Gastrocnemius medialis (tissue), 4 donors: ENCODE data around the gene IFIT1. TPM values are rescaled to one million over a fixed set of nuclear protein-coding genes. Genes with fewer than 3 reads are reported as not detected.

ENCODE experiments used
- ATAC-seq, 2 donors: fragments of 150-250 bp; one replicate each; pipeline ENCODE4 v1.9.1; 2016
- DNase-seq, 2 donors: peaks; one replicate each; pipeline ENCODE4 v3.0.0-alpha.2; 2019
- H3K27ac ChIP-seq, 4 donors: fragments of 200-600 bp; sonication (generic); 1 replicate in 1 of 4; 2 replicates in 3 of 4; pipeline ENCODE4 v1.5.1; 2016 to 2018; ENCODE audit warnings: mild to moderate bottlenecking in 2 of 4, moderate library complexity in 1 of 4
- H3K27me3 ChIP-seq, 3 donors: fragments of 200-600 bp; sonication (generic) in 2 of 3; 1 replicate in 1 of 3; 2 replicates in 2 of 3; pipeline versions ENCODE4 v1.5.1 to v1.6.0; 2016 to 2019; ENCODE audit warnings: mild to moderate bottlenecking in 1 of 3, moderate library complexity in 1 of 3
- H3K36me3 ChIP-seq, 2 donors: fragments of 200-600 bp; sonication (generic) in 1 of 2; one replicate each; pipeline ENCODE4 v1.5.1; 2017 to 2018
- H3K4me1 ChIP-seq, 2 donors: fragments of 200-600 bp; sonication (generic) in 1 of 2; one replicate each; pipeline ENCODE4 v1.5.1; 2016 to 2017; ENCODE audit warnings: mild to moderate bottlenecking in 2 of 2
- H3K4me3 ChIP-seq, 4 donors: fragments of 200-600 bp; sonication (generic) in 3 of 4; 1 replicate in 1 of 4; 2 replicates in 3 of 4; pipeline ENCODE4 v1.5.1; 2016 to 2019; ENCODE audit warnings: mild to moderate bottlenecking in 2 of 4
- H3K9me3 ChIP-seq, 3 donors: fragments of 200-600 bp; sonication (generic) in 2 of 3; 1 replicate in 1 of 3; 2 replicates in 2 of 3; pipeline ENCODE4 v1.5.1; 2016 to 2019
- POLR2A ChIP-seq, 2 donors: fragments of 450-650 bp; IDR thresholded peaks; one replicate each; pipeline ENCODE4 v1.6.1; 2017; ENCODE audit warnings: antibody characterized with exemption in 2 of 2, mild to moderate bottlenecking in 2 of 2, moderate library complexity in 2 of 2
- in situ Hi-C, 4 donors: fragments of 200-750 bp; cut with MboI; loops; one replicate each; pipeline versions ENCODE4 v1.15.0 to v1.8.0; 2017; ENCODE audit warnings: low sequenced_read_pairs in 4 of 4
- intact Hi-C: fragments of 100-400 bp; cut with DNase I; formaldehyde crosslinking; loops from one replicate; pipeline ENCODE4 v1.15.1; 2023; ENCODE audit warnings: low total_unique reads
- total RNA-seq, 4 donors: library from RNA; depleted of rRNA; stranded (reverse); fragments of >200 nt; gene quantifications; one replicate each; pipeline versions ENCODE4 v1.1.0 to v1.2.3, GENCODE V29; 2016
- TF ChIP-seq, protein P1 (sequence below), 5 experiments: fragments of 450-650 bp in 3 of 5; fragments of 200-600 bp in 2 of 5; sonication (generic) in 2 of 5; IDR thresholded peaks in 4 of 5; conservative IDR thresholded peaks in 1 of 5; 1 replicate in 4 of 5; 2 replicates in 1 of 5; pipeline ENCODE4 v1.5.1; 2016 to 2019; ENCODE audit warnings: antibody characterized with exemption in 5 of 5, mild to moderate bottlenecking in 3 of 5, moderate library complexity in 3 of 5

The IFIT1 gene
- total RNA-seq, 4 donors from 2014 or later = 1.8 to 8.9 (median 3.0) TPM

DNA sequence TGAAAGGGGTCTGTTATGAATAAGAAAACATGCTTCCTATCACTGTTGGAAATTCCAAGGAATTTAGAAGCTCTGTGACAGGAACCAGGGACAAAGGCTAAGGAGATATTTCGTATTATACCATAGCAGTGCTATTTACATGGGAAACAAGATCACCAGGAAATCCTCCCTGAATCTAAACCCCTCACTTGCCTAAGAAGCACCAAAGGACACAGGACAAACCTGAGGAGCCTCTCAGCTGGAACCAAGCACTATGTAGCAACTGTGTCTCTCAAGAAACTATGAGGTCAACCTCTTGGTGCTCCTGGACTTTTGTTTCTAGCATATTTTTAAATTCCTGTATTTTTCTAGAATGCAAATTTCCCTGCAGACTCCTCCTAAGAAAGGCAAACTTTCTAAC lies 35.3 kb upstream of the IFIT1 start:
- Histone ChIP-seq H3K27me3 (no peaks in the 10 kb centered on the region), H3K4me3 (no peak overlapping the region), H3K27ac (no peak overlapping the region), H3K9me3 (no peaks in the 10 kb centered on the region), H3K4me1 (peaks cover 0 to 4% of the 10 kb centered on the region in 2 donors), H3K36me3 (no peaks in the 10 kb centered on the region)
- ATAC-seq = no peak
- intact Hi-C loops (no loop called here), in situ Hi-C loops (no loop called here)
- DNase-seq = no peak
- TF ChIP-seq, protein P1, sequence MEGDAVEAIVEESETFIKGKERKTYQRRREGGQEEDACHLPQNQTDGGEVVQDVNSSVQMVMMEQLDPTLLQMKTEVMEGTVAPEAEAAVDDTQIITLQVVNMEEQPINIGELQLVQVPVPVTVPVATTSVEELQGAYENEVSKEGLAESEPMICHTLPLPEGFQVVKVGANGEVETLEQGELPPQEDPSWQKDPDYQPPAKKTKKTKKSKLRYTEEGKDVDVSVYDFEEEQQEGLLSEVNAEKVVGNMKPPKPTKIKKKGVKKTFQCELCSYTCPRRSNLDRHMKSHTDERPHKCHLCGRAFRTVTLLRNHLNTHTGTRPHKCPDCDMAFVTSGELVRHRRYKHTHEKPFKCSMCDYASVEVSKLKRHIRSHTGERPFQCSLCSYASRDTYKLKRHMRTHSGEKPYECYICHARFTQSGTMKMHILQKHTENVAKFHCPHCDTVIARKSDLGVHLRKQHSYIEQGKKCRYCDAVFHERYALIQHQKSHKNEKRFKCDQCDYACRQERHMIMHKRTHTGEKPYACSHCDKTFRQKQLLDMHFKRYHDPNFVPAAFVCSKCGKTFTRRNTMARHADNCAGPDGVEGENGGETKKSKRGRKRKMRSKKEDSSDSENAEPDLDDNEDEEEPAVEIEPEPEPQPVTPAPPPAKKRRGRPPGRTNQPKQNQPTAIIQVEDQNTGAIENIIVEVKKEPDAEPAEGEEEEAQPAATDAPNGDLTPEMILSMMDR (IDR thresholded peaks at IDR 0.05 in 4 of 5, conservative IDR thresholded peaks at IDR 0.05 in 1 of 5) = no peak
- TF ChIP-seq POLR2A (IDR thresholded peaks at IDR 0.05) = no peak

DNA sequence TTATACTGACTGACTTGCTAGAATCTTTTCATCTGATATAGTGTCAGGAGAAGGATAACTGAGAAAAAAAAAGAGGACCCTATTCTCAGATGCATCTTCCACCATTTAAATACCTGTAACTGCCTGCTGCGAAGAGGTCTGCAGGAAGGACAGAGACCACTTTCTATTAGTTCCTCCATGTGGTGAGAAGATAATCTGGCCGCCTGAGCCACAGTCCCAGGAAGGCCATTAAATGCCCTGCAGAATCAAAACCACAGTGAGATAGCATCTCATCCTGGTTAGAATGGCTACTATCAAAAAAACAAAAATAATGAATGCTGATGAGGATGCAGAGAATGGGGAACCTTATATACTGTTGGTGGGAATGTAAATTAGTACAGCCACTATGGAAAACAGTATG lies 34.4 kb upstream of the IFIT1 start:
- Histone ChIP-seq H3K27ac (no peak overlapping the region), H3K36me3 (no peaks in the 10 kb centered on the region), H3K4me1 (no peaks in the 10 kb centered on the region), H3K9me3 (no peaks in the 10 kb centered on the region), H3K27me3 (no peaks in the 10 kb centered on the region), H3K4me3 (no peak overlapping the region)
- DNase-seq = no peak
- ATAC-seq = no peak
- in situ Hi-C loops (no loop called here), intact Hi-C loops (no loop called here)
- TF ChIP-seq POLR2A (IDR thresholded peaks at IDR 0.05) = no peak
- TF ChIP-seq, protein P1 (IDR thresholded peaks at IDR 0.05 in 4 of 5, conservative IDR thresholded peaks at IDR 0.05 in 1 of 5) = no peak

DNA sequence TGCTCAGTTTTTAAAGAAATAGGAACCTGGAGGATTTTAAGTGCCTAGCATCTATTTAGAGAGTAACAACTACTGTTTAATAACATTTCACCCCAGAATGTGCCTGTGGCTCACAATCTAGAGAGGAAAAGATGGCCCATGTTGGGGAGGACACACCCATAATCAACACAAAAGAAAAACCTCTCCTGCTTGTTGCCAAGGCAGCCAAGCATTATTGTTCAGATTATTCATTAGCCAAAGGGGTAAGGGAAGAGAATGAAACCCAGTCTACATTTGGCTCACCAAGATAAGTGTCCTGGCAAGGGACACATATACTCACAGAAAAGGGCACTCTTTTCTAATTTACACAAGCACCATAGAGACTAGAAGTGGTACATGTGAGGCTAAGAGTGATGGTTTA lies 32.3 kb upstream of the IFIT1 start:
- intact Hi-C loops (no loop called here), in situ Hi-C loops (no loop called here)
- no peak for DNase-seq
- H3K27me3 ChIP-seq = no peaks in the 10 kb centered on the region
- H3K36me3 ChIP-seq = no peaks in the 10 kb centered on the region
- no peak overlapping the region for H3K4me3 ChIP-seq
- H3K9me3 ChIP-seq = no peaks in the 10 kb centered on the region
- H3K4me1 ChIP-seq = peaks cover 0 to 5% of the 10 kb centered on the region in 2 donors
- no peak for TF ChIP-seq POLR2A (IDR thresholded peaks at IDR 0.05)
- TF ChIP-seq, protein P1 (IDR thresholded peaks at IDR 0.05 in 4 of 5, conservative IDR thresholded peaks at IDR 0.05 in 1 of 5) = no peak
- H3K27ac ChIP-seq = no peak overlapping the region
- ATAC-seq = no peak

DNA sequence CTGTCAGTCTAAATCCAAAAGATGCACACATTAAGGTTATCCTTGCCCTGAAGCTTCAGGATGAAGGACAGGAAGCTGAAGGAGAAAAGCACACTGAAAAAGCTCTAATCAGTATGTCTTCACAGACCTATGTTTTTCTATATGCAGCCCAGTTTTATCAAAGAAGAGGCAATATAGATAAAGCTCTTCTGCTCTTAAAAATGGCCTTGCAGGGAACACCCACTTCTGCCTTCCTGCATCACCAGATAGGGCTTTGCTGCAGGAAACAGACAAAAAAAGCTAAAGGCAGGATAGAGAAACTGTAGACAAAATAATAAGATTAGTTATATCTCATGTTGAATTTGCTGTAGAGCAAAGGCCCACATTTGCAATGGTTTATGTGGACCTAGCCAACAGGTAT lies 29.5 kb upstream of the IFIT1 start:
- Histone ChIP-seq H3K27me3 (no peaks in the 10 kb centered on the region), H3K36me3 (no peaks in the 10 kb centered on the region), H3K27ac (no peak overlapping the region), H3K4me1 (peaks cover 0 to 5% of the 10 kb centered on the region in 2 donors), H3K9me3 (no peaks in the 10 kb centered on the region), H3K4me3 (no peak overlapping the region)
- intact Hi-C loops (no loop called here), in situ Hi-C loops (no loop called here)
- ATAC-seq = no peak
- no peak for DNase-seq
- TF ChIP-seq, protein P1 (IDR thresholded peaks at IDR 0.05 in 4 of 5, conservative IDR thresholded peaks at IDR 0.05 in 1 of 5) = no peak
- no peak for TF ChIP-seq POLR2A (IDR thresholded peaks at IDR 0.05)

DNA sequence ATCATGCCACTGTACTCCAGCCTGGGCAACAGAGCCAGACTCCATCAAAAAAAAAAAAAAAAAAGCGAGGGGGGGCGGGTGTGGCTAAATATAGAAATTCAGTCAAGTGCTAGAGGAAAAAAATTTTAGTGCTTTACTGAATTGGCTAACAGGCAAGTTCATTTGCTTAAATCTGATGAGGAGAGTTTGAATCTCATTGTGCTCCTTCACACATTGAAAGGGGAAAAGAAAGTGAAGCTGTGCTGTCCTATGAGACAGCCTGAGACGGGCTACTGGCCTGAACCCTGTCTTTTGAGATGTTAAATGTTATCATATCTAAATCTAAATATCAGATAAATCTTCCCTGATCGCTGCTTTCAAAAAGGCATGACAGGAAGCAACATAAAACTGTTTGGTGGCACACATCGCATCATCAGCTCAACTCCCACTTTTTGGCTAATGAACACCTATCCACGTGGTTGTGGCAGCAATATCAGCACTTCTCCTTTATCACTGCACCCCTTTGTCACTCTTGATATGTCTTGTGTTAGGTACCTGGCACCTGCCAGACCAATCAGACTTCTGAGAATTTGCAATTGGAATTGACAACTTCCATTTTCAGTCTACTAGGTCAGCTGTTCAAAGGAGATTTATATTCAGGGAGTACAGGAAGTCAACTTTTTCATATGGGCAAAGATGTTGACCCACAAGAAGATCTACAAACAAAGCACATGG lies 28.5 kb upstream of the IFIT1 start:
- no peaks in the 10 kb centered on the region for H3K9me3 ChIP-seq
- in situ Hi-C loops (no loop called here), intact Hi-C loops (no loop called here)
- peaks cover 0 to 6% of the 10 kb centered on the region in 2 donors for H3K4me1 ChIP-seq
- TF ChIP-seq, protein P1 (IDR thresholded peaks at IDR 0.05 in 4 of 5, conservative IDR thresholded peaks at IDR 0.05 in 1 of 5) = no peak
- no peak for TF ChIP-seq POLR2A (IDR thresholded peaks at IDR 0.05)
- H3K36me3 ChIP-seq = no peaks in the 10 kb centered on the region
- no peak overlapping the region for H3K4me3 ChIP-seq
- H3K27me3 ChIP-seq = no peaks in the 10 kb centered on the region
- no peak overlapping the region for H3K27ac ChIP-seq
- DNase-seq (no peak), ATAC-seq (no peak)
